Left kidney (tissue), 8 donors: ENCODE data around the gene TLL2. TPM values are rescaled to one million over a fixed set of nuclear protein-coding genes. Genes with fewer than 3 reads are reported as not detected.
A peak's percentile ranks its signal among the peaks of the same experiment; 100 is the strongest.
"Not testable (repeated sequence)": the region's sequence is repeated elsewhere in the genome, so short reads cannot be mapped to it uniquely, and the experiment has no call there.

ENCODE experiments used
- DNase-seq: peaks from one replicate; pipeline ENCODE4 v3.0.0-alpha.2; 2013
- long read RNA-seq, 8 donors: transcript quantifications; one replicate each; lab custom pipeline, GENCODE V29; 2026
- polyA plus RNA-seq: library from polyadenylated mRNA; unstranded; fragments of 120-200 nt; gene quantifications from one replicate; pipeline ENCODE4 v1.2.1, GENCODE V29; 2013; ENCODE audit not compliant: insufficient read length

The TLL2 gene
- 0.78 TPM for polyA plus RNA-seq
- long read RNA-seq, donor 1, result 0 reads
- long read RNA-seq, donor 2, result 0 reads
- long read RNA-seq, donor 3, result 0 reads
- long read RNA-seq, donor 4, result 0 reads
- long read RNA-seq, donor 5, result 0 reads
- long read RNA-seq, donor 6, result 0 reads
- long read RNA-seq, donor 7, result 0 reads
- long read RNA-seq, donor 8, result 0 reads

DNA sequence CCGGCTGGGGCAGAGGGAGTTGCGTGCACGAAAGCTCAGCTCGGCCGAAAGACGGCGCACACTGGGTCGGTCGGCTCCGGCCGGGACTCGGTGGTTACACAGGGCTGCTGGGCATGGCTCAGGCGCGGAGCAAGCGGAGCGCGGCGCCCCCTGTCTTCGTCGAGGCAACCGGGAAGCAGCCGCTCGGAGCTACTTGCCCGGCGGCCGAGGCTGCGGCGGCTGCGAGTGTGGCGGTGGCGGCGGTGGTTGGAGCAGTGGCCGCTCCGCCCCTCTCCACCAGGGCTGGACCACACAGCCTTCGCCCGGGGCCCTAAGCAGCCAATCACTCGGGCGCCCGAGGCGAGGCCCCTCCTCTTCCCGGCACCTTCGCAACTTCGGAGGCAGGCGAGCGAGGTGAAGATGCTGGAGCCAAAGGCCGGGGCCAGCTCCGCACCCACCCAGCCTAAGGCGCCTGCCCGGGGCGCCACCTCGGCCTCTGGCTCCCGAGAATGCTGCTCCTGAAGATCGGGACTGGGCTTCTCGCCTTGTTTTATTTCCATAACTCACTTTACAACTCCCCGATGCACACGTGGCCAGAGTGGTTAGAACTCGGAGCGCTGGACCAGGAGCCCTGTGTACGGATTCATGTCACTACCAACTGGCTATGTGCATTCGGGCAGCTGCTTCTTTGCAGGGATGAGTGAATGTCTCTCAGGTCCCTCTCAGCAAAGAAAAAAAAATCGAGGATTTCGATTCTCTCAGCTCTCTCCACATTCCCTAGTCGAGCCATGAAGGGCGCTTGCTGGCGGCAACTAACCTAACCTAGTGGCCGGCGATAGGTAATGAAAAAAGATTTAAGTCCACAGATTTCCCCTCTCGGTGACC, at the start of gene TLL2:
Gene TLL2 (minus strand): TSS at position 229 of the 864 bp plus-strand sequence. CDS start 241 bp downstream, outside the sequence.
- DNase-seq, result peak; percentile 68

DNA sequence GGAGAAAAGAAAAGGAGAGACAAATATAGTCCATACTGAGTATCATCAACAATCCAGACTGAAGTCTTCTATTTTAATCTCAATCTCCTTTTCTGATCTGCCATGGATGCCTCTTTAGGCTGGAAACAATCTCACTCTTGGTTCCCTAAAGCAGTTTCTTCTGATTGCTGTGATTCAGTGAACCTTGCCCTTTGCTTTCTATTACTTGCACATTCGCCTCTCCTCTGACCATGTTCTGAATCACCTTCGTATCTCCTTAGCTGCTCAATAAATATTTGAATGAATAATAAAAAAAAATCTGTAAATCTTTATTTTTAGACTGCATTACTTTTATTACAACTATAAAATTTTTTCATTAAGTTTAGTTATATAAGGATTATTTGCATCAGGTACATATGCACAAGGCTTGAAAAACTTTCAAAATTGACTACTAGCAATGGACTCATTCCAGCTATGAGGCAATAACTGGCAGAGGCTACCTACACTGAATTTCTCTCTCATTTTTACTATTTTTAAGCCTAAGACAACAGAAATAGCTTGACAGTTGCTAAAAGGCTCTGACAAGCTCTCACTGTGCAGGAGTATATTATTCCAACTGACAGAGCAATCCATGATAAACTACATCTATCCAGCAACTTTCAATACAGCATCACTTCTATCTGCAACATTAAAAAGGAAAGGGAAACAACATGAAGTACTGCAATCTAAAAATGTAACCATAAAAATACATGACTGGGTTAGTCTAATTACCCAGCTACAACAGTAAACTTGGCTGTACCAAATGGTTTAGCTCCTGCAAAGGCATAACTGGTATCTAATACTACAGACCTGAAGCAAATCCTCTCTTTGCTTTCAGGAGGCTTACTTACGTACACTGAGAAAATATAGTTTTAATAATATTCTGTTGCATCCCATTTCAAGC, 47.5 kb upstream of the TLL2 start:
- DNase-seq, result no peak

DNA sequence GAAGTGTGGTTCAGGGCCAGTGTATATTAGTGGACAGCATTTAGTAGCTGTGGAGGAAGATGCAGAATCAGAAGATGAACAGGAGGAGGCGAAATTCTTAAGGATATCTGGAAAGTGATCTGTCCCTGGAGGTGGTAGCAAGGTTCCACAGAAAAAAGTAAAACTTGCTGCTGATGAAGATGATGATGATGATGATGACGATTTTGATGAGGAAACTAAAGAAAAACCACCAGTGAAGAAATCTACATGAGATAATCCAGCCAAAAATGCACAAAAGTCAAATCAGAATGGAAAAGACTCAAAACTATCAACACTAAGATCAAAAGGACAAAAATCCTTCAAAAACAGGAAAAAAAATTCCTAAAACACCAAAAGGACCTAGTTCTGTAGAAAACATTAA, 46.8 kb upstream of the TLL2 start:
- no peak for DNase-seq

DNA sequence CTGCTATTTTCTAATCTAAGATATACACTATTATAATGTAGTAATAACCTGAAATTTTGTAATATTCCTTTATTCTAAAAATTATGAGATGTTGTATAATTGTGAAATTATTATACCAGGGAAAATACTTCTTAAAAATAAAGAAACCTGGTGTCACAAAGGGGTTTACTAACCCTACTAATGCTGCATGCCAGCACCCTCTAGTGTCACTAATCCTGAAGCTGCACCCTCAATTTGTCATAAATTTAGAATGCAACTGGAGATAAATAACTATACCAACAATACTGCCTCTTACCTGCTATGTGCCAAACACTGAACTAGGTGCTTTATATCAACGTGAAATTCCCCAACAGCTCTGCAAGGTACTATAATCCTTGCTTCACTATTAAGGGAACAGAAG, 42.3 kb upstream of the TLL2 start:
- DNase-seq, result peak; percentile 3

DNA sequence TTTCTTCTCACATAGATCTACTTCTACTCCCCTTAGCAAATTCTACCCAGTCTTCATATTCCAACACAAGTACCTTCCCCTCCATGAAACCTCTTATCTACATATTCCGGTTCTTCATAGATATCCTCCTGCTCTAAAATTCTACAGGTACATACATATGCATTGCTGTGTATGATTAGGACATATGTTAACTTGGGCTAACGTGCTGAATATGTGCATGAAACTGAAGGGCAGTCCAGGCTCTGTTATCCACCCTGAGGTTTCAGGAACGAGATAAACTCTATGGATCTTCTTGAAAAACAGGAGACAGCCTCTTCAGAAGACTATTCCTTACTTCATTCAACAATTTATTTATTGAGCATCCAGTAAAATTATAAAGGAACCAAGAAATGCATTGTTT, 41.6 kb upstream of the TLL2 start:
- no peak for DNase-seq

DNA sequence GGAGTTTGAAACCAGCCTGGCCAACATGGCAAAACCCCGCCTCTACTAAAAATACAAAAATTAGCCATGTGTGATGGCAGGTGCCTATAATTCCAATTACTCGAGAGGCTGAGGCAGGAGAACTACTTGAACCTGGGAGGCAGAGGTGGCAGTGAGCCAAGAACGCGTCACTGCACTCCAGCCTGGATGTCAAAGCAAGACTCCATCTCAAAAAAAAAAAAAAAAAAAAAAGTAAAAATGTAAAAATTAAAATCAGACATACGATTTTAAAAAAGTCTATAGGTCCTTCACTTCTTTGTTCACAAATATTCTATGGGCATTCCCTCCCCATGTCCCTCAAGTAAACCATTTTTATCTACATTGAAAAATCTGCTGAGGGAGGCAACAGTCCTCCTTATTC, 34.9 kb upstream of the TLL2 start:
- DNase-seq, result no peak

DNA sequence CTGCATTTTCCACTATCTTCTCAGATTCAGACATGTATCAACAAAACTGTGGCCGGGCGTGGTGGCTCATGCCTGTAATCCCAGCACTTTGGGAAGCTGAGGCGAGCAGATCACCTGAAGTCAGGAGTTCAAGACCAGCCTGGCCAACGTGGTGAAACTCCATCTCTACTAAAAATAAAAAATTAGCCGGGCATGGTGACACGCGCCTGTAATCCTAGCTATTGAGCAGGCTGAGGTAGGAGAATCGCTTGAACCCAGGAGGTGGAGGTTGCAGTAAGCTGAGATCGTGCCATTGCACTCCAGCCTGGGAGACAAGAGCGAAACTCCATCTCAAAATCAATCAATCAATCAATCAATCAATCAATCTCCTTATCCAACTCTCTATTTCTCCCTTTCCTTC, 31.8 kb upstream of the TLL2 start:
- DNase-seq, result not testable (repeated sequence)

DNA sequence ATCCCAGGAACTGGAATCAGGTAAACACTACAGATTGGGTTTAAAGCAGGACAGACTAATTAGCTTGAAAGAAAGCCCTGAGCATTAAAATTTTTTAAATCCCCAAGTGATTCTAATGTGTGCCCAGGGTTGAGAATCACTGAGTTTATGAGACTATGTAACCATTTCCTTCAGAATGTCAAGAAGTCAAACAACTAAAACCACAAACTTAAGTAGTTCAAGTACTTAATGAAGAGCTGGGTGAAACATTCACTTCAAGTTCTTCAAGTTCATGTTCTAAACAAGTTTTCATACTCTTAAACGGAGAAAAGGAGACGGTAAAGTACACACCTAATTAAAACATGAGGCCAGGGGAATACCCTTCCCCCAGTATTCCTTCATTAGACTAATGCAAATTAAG, 28.2 kb upstream of the TLL2 start:
- no peak for DNase-seq

DNA sequence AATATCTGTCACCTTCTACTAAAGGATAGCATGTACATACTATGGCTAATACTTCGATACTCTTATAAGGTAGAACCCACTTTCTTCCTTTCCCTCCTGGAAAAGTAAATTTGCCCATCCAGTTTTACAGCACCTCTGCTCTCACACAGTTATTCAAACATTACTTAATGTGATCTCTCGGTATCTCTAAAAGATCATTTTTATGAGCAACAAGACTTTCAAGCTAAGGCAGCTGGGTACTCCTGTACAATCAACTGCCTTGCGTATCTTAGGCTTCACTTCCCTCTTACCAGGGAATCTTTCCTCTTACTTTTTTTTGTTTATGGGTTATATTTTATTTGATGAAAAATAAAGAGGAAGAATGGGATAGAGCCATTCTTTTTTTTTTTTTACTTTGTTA, 26.5 kb upstream of the TLL2 start:
- no peak for DNase-seq

DNA sequence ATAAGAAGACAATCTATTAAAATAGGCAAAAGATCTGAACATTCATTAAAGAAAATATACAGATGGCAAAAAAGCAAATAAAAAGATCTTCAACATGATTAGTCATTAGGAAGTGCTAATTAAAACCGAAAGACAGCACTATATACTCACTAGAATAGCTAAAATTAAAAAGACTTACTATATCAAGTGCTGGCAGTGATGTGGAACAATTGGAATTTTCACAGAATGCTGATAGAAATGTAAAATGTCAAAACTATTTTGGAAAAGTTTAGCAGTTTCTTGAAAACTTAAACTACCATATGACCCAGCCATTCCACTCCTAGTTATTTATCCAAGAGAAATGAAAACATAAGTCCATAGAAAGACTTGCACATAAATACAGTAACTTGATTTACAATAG, 25.0 kb upstream of the TLL2 start:
- no peak for DNase-seq

DNA sequence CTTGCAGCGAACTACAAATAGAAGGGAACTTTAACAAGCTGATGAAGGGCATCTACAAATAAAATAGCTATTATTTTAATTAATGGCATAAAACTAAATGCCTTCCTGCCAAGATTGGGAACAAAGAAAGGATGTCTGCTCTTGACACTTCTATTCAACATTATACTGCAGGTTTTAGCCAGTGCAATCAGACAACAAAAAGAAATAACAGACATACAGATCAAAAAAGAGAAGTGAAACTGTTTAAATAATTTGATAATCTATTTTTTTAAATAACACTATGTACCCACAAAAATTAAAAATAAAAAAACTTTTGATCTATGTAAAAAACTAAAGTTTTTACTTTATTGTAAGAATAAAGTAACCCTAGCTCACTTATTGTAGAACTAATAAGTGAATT, 22.4 kb upstream of the TLL2 start:
- DNase-seq, result no peak

DNA sequence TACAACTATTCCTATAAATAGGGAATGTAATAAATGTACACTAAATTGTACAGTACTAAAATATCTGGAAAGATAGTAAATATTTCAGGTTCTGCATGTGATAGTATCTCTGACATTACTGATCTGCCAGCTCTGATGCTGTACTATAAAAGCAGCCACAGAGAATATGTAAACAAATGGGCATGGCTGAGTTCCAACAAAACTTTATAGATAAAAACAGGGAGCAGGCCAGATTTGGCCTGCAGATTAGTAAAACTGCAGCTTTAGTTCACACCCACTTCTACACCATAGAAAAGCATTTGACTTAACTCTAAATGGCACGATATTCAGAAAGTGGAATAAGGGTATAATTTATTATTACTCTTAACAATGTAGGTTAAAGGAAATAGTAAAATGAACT, 18.8 kb upstream of the TLL2 start:
- no peak for DNase-seq

DNA sequence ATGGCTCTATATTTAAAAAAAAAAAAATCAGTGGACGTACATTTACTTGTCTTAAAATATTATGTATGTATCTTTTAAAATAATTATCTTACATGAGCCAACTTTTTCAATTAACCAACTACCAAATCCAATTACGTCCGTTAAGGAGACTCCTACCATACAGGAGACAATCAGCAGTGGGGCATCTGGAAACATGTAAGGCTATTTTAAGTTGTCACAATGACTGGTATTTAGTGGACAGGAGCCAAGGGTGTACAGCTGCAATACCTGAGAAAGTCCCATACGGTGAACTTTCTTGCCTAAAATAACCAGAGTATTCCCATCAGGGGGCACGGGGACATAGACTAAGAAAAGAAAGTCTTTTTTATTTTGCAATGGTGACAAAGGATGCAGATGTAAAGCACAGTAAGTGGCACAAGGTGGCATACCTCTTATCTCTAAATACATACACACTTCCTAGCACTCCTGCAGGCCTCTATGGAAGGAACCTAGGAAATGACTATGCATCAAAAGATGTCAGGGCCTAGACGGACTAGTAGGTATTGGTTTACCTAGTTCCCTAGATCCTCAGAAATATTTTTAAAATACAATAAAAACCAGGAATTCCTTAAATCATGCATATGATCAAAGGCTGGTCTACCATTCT, 16.0 kb upstream of the TLL2 start:
- no peak for DNase-seq

DNA sequence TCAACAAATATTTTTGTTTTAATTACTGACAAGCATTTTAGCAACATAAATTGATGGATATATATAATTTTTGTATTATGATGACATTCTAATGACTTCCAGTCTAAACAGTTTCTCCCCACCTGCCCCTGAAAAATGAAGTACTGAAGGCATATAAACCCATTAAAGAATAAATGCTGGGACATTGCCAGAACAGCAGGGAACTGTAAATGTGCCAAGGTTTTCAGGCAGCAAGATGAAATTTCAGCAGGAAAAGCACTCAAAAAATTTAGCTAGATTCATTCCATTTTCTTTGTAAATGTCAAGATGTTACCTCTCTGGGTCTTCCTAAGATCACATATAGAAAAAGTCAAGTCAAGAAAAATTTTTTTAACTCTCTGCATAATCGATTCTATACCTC, 11.0 kb upstream of the TLL2 start:
- no peak for DNase-seq

DNA sequence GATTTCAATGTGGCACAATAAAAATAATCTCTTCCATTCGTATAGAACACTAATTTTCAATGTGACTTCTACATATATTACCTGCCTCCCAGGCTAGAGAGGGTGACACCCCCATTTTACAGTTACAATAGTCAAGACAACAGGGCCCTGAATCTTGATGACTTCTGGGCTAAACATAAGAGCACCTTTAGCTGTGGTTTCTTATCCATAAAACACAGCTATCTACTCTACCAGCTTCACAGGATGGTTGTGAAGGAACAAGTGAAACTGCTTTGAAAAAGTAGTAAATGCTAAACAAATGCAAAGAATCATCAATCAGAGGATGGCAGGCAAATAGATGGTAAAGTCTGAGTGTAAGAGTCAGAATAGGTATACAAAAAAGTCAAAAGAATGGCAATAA, 3.6 kb upstream of the TLL2 start:
- no peak for DNase-seq

DNA sequence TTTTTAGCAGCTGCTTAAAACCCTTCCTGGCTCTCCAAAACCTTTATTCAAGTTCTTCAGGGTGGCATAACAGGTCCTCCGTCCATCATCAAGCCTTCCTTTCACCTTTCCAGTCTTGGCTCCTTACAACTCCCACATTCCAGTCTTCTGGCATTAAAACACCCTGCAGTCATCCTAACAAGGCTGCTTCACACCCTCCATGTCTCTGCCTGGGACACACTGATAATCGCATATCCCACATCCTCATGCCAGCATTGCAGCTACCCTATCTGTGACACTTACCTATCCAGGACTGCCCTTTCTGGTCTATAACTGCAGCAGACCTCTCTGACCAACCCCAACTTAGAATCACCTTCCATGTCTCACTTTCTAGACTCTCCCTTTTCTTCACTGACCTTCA, 2.6 kb upstream of the TLL2 start:
- DNase-seq, result no peak

DNA sequence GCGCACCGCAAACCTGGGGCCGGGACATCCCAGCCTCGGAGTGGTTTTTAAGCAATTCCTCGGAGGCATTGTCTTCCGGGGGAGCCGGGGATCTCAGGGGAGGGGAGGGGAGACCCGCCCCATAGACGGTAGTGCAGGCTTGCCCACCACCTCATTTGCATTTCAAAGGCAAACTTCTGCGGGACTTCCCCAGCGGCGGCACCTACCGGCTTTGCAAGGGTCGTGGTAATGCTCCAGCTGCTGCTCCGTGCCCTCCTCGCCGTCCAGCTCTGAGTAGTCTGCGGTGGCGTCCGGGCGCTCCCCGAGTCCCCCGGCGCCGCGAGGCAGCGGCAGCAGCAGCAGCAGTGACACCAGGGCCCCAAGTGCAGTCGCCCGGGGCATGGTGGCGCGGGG, 425 bp downstream of the TLL2 start:
- DNase-seq, result no peak

DNA sequence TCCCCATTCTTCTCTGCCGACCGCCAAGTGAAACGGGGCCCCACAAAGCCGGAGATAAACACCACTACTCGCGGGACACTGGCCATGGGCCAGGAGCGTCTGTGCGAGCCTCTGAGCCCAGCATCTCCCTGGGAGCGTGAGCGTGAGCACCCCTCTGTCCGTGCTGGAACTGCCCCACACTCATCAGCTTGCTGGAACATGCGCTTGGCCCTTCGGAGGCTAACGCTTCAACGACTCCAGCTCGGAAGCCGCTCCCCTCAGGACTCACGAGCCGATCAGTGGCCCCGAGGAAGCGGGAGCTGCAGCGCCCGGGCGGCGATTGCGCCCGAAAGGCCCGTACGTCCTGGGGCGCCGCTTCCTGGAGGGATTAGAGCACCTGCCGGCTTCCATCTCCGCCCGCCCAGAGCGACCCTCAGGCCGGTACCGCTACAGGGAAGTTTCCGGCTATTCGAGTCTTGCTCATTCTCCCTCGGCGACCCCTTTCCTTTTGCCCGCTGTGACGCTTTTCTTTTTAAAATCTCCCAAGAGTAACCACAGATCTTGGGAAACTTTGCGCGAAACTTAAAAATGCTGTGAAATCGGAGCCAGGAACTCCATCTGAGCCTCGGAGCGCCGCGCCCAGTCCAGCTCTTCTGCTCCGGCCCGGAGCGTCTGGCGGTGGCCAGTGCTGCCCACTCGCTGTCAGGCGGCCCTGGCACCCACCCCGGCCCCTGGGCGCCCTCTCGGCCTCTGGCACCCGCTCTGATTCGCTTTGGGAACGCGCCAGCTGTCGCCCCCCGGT, 1.0 kb downstream of the TLL2 start:
- peak; percentile 29 for DNase-seq

DNA sequence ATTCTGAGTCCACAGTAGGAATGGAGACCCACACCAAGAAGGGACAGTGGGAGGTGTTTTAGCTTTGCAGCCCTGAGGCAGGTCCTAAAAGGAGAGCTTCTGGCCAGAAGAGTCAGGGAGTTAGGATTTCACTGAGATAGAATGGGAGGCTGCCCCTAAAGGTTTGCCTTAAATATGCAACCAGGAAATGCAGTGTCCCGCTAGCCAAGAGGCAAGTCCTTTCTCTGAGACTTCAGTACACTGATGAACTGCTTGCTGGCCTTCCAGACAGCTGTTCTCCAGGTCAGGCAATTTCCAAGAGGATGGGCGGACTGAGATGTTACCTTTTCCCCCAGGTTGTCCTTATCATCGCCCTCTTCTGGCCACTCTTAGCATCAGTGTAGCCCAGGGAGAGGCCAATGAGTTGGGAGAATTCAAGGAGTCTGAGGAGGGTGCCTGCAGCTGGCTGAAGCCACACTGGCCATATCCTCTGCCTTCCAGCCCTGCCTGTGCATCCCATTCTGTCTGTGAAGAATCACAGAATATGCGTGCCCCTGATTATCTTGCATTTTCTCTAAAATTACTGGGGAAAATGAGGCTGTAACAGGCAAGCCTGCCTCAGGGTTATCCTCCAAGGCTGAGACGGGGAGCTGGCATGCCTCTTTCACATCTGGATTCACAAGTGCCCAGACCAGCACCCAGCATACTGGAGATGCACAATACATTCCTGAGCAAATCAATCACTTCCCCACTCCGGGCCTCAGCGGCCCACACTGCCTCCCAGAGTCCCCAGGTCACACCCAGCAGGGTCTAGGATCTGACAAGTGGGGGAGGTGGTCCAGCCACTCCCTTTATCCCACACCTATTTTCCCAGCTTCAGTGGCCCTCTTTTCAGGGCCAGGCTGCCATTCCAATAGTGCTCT, 2.4 kb downstream of the TLL2 start:
- peak; percentile 46 for DNase-seq

DNA sequence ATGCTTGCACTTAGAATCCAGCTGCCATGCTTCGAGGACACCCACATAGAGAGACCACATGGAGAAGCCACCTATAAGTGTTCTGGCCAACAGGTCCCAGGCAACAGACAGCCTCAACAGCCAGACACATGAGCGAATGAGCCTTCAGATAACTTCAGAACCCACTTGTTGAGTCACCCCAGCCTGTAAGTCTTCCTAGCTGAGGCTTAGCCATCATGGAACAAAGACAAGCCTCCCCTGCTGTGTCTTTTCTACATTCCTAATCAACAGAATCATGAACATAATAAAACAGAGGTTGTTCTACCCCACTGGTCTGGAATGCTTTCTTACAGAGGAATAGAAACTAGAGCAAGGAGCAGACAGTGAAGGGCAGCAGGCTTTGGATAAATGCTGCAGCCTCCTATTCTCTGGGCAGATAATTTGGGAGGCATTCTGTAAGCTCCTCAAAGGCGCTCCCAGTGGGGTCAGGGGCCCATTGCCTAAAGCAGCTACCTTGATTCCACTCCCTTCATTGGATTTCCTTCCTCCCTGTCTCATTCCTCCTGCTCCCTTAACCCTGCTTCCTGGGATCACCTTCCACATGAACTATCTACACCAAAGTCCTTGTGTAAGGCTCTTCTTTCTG, 4.6 kb downstream of the TLL2 start:
- peak; percentile 24 for DNase-seq
